ENCODE measurements around the gene HOXC13.
A peak's percentile ranks its signal among the peaks of the same experiment; 100 is the strongest.

Gene HOXC13

DNA sequence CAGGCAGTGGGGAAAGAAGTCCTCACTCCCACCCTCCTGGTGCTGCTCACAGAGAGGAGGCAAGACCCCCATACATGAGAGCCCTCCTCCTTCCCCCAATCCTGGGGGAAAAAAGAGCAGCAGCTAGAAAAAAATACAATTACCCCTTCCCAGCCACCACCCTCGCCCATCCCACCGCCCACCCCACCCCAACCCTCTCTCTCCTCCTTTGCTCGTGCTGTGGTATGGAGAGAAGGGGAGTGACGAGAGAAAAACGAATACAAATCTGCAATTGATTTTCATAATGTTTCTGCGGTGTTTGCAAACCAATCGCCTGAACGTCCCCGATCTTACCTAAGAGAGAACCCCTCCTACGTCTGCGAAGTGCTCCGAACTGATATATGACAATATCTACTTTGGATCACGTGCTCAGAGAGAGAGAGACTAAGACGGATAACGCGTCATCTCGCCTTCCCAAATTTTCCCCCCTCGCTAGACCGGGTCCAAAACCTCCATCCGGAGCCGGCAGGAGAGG lies 34.1 kb downstream of the HOXC13 start, which contains the start of gene HOXC11 (continued):
- peak; percentile 31; the same call in 1 of the 2 replicates for TF ChIP-seq SP3 (tag by site-specific recombination; IDR thresholded peaks at IDR 0.05)
- 0 out of 2 replicates have a peak, but pooled peaks have one; percentile 51 for TF ChIP-seq EGR2 (tag by site-specific recombination; IDR thresholded peaks at IDR 0.05; ENCODE audit: low read depth)
- peak; percentile 62; the same call in 1 of the 2 replicates for TF ChIP-seq ZNF366 (tag by site-specific recombination; conservative IDR thresholded peaks at IDR 0.05)
- no peak for TF ChIP-seq ZNF211 (tag by site-specific recombination; IDR thresholded peaks at IDR 0.05; ENCODE audit: low read depth)
- TF ChIP-seq ZIC2 (tag by site-specific recombination; IDR thresholded peaks at IDR 0.05), result no peak
- TF ChIP-seq KLF1 (tag by site-specific recombination; IDR thresholded peaks at IDR 0.05), result peak; percentile 38; the same call in 1 of the 2 replicates
- no peak for TF ChIP-seq HOXC10 (CRISPR knock-in tag; IDR thresholded peaks at IDR 0.05)
- no peak for TF ChIP-seq ZNF585B (tag by site-specific recombination; IDR thresholded peaks at IDR 0.05)
- peak; percentile 54; the same call in 1 of the 2 replicates for TF ChIP-seq ZNF596 (tag by site-specific recombination; IDR thresholded peaks at IDR 0.05)
- TF ChIP-seq, protein P1, sequence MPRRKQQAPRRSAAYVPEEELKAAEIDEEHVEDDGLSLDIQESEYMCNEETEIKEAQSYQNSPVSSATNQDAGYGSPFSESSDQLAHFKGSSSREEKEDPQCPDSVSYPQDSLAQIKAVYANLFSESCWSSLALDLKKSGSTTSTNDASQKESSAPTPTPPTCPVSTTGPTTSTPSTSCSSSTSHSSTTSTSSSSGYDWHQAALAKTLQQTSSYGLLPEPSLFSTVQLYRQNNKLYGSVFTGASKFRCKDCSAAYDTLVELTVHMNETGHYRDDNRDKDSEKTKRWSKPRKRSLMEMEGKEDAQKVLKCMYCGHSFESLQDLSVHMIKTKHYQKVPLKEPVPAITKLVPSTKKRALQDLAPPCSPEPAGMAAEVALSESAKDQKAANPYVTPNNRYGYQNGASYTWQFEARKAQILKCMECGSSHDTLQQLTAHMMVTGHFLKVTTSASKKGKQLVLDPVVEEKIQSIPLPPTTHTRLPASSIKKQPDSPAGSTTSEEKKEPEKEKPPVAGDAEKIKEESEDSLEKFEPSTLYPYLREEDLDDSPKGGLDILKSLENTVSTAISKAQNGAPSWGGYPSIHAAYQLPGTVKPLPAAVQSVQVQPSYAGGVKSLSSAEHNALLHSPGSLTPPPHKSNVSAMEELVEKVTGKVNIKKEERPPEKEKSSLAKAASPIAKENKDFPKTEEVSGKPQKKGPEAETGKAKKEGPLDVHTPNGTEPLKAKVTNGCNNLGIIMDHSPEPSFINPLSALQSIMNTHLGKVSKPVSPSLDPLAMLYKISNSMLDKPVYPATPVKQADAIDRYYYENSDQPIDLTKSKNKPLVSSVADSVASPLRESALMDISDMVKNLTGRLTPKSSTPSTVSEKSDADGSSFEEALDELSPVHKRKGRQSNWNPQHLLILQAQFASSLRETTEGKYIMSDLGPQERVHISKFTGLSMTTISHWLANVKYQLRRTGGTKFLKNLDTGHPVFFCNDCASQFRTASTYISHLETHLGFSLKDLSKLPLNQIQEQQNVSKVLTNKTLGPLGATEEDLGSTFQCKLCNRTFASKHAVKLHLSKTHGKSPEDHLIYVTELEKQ (tag by site-specific recombination; IDR thresholded peaks at IDR 0.05; ENCODE audit: borderline replicate concordance), result no peak

DNA sequence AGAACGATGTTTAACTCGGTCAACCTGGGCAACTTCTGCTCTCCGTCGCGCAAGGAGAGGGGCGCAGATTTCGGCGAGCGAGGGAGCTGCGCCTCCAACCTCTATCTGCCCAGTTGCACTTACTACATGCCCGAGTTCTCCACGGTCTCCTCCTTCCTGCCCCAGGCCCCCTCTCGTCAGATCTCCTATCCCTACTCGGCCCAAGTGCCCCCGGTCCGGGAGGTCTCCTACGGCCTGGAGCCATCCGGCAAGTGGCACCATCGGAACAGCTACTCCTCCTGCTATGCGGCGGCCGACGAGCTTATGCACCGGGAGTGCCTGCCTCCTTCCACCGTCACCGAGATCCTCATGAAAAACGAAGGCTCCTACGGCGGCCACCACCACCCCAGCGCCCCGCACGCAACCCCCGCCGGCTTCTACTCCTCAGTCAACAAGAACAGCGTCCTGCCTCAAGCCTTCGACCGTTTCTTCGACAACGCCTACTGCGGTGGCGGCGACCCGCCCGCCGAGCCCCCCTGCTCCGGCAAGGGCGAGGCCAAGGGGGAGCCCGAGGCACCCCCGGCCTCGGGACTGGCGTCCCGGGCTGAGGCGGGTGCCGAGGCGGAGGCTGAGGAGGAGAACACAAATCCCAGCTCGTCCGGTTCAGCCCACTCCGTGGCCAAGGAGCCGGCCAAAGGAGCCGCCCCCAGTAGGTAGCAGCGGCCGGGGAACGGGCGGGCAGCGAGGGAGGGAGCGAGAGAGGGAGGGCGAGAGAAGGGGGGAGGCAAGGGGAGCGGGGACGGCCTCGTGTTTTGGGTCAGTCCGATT lies 34.8 kb downstream of the HOXC13 start:
- Histone ChIP-seq H3K36me3 (ENCODE audit: control insufficient read depth in 2 of 2, insufficient read depth in 1 of 2, low read length in 2 of 2) (no peaks in the 10 kb centered on the region), H3K4me1 (ENCODE audit: control insufficient read depth, insufficient read depth, low read length) (peaks cover 65% of the 10 kb centered on the region), H3K4me3 (ENCODE audit: low read depth, low read length) (peak overlapping the region; percentile 38), H3K27ac (ENCODE audit: extremely low read depth, low read depth, low read length) (peak overlapping the region; percentile 97), H3K9me3 (ENCODE audit: control insufficient read depth, insufficient read depth, low read depth, low read length) (no peaks in the 10 kb centered on the region)
- POLR2A ChIA-PET, result no interaction called here
- CTCF ChIA-PET, result interaction anchor here (1.0 kb wide), 1 partner anchor 235 kb away, joined by 4 read pairs; no protein-coding TSS in a partner anchor
- TF ChIP-seq ZSCAN30 (tag by site-specific recombination; IDR thresholded peaks at IDR 0.05) (peak; percentile 62), IKZF3 (tag by site-specific recombination; IDR thresholded peaks at IDR 0.05) (peak; percentile 45; the same call in 1 of the 2 replicates), ZNF426 (tag by site-specific recombination; IDR thresholded peaks at IDR 0.05) (no peak), ZNF449 (tag by site-specific recombination; IDR thresholded peaks at IDR 0.05) (no peak), ZBTB48 (tag by site-specific recombination; IDR thresholded peaks at IDR 0.05) (no peak; the same call in 1 of the 2 replicates), ZNF777 (tag by site-specific recombination; IDR thresholded peaks at IDR 0.05; ENCODE audit: borderline replicate concordance) (no peak), ZNF140 (tag by site-specific recombination; IDR thresholded peaks at IDR 0.05) (no peak), ZNF174 (tag by site-specific recombination; IDR thresholded peaks at IDR 0.05) (no peak), ELK4 (IDR thresholded peaks at IDR 0.05; ENCODE audit: borderline replicate concordance, low read depth, low read length) (no peak), ZNF571 (tag by site-specific recombination; IDR thresholded peaks at IDR 0.05) (no peak), SCRT1 (tag by site-specific recombination; IDR thresholded peaks at IDR 0.05; ENCODE audit: borderline replicate concordance) (no peak), ZNF394 (tag by site-specific recombination; IDR thresholded peaks at IDR 0.05; ENCODE audit: borderline replicate concordance) (peak; percentile 88), ZNF76 (tag by site-specific recombination; IDR thresholded peaks at IDR 0.05; ENCODE audit: borderline replicate concordance, low read depth) (no peak), SP3 (tag by site-specific recombination; IDR thresholded peaks at IDR 0.05) (peak; percentile 67), ZNF626 (tag by site-specific recombination; IDR thresholded peaks at IDR 0.05) (no peak), ZNF654 (tag by site-specific recombination; IDR thresholded peaks at IDR 0.05; ENCODE audit: low read depth) (no peak), KLF9 (tag by site-specific recombination; IDR thresholded peaks at IDR 0.05; ENCODE audit: low read depth) (peak; percentile 36), YY1 (tag by site-specific recombination; IDR thresholded peaks at IDR 0.05) (no peak), ZNF335 (tag by site-specific recombination; conservative IDR thresholded peaks at IDR 0.05) (peak; percentile 58; the same call in 1 of the 2 replicates)

All from HEK293 (cell line).